BLaER1 (cell line): ENCODE results near the gene CTPS2.
"Not testable (repeated sequence)": the region's sequence is repeated elsewhere in the genome, so short reads cannot be mapped to it uniquely, and the experiment has no call there.

Experiments used
- H3K27ac ChIP-seq: shearing (Covaris generic); formaldehyde crosslinking; 2 replicates; pipeline ENCODE4 v1.8.1; 2022
- H3K27me3 ChIP-seq: shearing (Covaris generic); formaldehyde crosslinking; 2 replicates; pipeline ENCODE4 v1.8.1; 2022
- H3K36me3 ChIP-seq: shearing (Covaris generic); formaldehyde crosslinking; 2 replicates; pipeline ENCODE4 v1.8.1; 2022
- H3K4me1 ChIP-seq: shearing (Covaris generic); formaldehyde crosslinking; 2 replicates; pipeline ENCODE4 v1.8.1; 2022
- H3K4me2 ChIP-seq: shearing (Covaris generic); formaldehyde crosslinking; 2 replicates; pipeline ENCODE4 v1.8.1; 2022
- H3K4me3 ChIP-seq: shearing (Covaris generic); formaldehyde crosslinking; 2 replicates; pipeline ENCODE4 v1.8.1; 2022
- H3K9ac ChIP-seq: shearing (Covaris generic); formaldehyde crosslinking; 2 replicates; pipeline ENCODE4 v1.8.1; 2022
- H3K9me3 ChIP-seq: shearing (Covaris generic); formaldehyde crosslinking; 2 replicates; pipeline ENCODE4 v1.8.1; 2022
- H4K20me1 ChIP-seq: shearing (Covaris generic); formaldehyde crosslinking; 2 replicates; pipeline ENCODE4 v1.8.1; 2022
- Cebpa-rat ChIP-seq: shearing (Covaris generic); IDR thresholded peaks from 2 replicates; pipeline ENCODE4 v1.8.1; 2022

Gene CTPS2

DNA sequence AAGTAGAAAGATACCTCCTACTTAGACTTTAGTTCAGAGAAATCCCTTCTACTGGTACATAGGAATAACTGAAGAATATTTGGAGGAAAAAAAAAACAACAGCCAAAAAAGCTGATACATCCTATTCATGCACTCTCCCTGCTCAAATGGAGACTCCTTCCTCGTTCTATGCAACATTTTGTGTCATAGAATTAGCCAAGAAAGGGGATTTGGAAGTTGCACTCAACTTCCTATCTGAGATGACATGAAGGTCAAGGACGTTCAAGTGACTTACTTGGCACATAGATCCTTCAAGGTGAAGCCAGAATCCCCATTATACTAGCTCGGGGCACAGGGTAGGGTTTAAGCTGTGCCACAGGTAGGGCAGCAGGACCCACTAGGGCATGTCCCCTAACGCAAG, 118.7 kb downstream of the CTPS2 start:
- Histone ChIP-seq H3K9me3 (peaks cover 23% of the 10 kb centered on the region), H3K27me3 (peaks cover 17% of the 10 kb centered on the region), H3K4me1 (no peaks in the 10 kb centered on the region), H4K20me1 (no peaks in the 10 kb centered on the region), H3K9ac (no peak overlapping the region), H3K36me3 (peaks cover 28% of the 10 kb centered on the region), H3K4me2 (no peak overlapping the region), H3K4me3 (no peak overlapping the region), H3K27ac (no peak overlapping the region)
- no peak for TF ChIP-seq Cebpa-rat

DNA sequence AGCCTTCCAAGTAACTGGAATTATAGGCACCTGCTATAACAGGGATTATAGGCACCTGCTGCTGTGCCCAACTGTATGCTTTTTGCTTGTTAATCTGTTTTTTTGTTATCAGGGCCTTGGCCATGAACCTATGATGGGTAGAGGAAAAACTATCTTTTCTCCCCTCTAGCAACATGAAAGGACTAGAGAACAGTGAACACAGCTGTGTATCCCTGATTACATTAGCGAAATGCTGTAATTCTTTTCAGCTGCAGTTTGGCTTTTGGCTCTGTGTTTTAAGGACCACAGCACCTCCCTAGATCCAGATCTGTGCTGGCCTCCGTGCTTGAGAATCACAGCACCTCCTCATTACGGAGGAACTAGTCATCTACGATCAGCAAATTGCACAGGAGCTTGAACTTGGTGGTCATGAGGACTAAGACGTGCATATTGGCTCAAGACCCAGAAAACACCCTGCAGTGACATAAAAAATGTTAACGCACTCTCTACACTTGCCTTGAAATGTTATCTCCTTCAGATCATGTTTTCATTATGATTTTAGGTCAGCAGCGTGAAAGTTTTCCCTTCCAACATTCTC, 120.2 kb downstream of the CTPS2 start:
- Histone ChIP-seq H3K4me2 (no peak overlapping the region), H3K27ac (no peak overlapping the region), H3K4me1 (no peaks in the 10 kb centered on the region), H3K36me3 (peaks cover 37% of the 10 kb centered on the region), H3K9me3 (peaks cover 23% of the 10 kb centered on the region), H3K4me3 (no peak overlapping the region), H4K20me1 (no peaks in the 10 kb centered on the region), H3K9ac (no peak overlapping the region), H3K27me3 (peaks cover 30% of the 10 kb centered on the region)
- no peak for TF ChIP-seq Cebpa-rat

DNA sequence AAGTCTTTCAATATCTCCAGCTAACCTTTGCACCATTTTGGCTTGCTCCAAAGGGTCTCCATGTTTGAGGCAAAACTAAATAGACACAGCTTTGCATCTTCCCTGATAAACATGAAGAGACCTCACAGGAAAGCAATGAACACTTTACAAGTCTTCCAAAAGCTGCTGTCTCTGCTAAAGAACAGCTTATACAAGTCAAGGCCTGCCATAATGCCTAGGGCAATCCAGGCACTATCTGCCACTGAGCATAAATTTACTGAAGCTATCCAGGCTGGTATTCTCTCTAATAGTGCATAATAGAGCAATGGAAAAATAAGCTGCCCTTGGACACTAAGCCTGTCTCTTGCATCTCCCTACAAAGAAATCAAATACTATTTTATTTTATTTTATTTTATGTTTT, 122.6 kb downstream of the CTPS2 start:
- no peak overlapping the region for H3K27ac ChIP-seq
- H3K36me3 ChIP-seq, result peaks cover 37% of the 10 kb centered on the region
- peaks cover 23% of the 10 kb centered on the region for H3K9me3 ChIP-seq
- no peak for TF ChIP-seq Cebpa-rat
- no peak overlapping the region for H3K4me2 ChIP-seq
- H3K4me1 ChIP-seq, result no peaks in the 10 kb centered on the region
- H3K4me3 ChIP-seq, result no peak overlapping the region
- no peak overlapping the region for H3K9ac ChIP-seq
- no peaks in the 10 kb centered on the region for H4K20me1 ChIP-seq
- H3K27me3 ChIP-seq, result peaks cover 48% of the 10 kb centered on the region

DNA sequence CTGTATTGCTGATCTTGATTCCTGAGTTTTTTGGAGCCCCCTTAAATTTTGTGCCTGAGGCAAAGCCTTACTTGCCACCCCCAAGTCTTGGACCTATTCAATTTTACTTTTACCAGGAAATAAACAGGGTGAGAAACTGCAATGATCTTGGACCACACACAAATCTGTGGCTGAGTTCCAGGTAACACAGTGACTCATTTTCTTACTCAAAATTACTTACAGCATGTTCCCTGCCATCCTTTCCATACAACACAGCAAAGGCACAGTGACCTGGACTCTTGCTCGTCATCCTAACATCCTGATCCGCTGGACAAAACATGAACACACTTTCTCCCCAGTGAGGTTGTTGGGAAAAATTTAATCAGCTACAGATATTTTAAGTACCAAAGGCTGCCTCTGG, 123.3 kb downstream of the CTPS2 start:
- no peak overlapping the region for H3K27ac ChIP-seq
- no peaks in the 10 kb centered on the region for H3K4me1 ChIP-seq
- H3K36me3 ChIP-seq, result peaks cover 37% of the 10 kb centered on the region
- peaks cover 54% of the 10 kb centered on the region for H3K27me3 ChIP-seq
- H3K9ac ChIP-seq, result no peak overlapping the region
- no peaks in the 10 kb centered on the region for H4K20me1 ChIP-seq
- H3K9me3 ChIP-seq, result peaks cover 23% of the 10 kb centered on the region
- no peak overlapping the region for H3K4me3 ChIP-seq
- H3K4me2 ChIP-seq, result no peak overlapping the region
- no peak for TF ChIP-seq Cebpa-rat

DNA sequence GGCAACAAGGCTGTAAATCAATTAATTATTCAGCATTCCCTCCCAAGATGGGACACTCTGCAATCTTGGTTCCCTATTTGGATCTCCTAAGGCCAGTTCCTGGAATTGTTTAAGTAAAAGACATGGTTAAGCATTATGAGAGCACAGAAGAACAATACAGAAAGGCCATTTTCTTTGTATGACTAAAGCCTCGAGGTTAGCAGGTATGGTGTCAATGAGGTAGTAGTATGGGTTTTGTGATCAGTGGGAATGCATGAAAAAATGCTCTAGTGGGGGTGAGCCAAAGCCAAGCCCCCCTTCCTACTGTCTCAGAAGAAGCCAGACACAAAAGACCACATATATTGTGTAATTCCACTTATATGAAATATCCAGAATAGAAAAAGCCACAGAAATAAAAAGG, 124.2 kb downstream of the CTPS2 start:
- Histone ChIP-seq H3K27me3 (peaks cover 56% of the 10 kb centered on the region), H3K4me3 (no peak overlapping the region), H3K36me3 (peaks cover 37% of the 10 kb centered on the region), H3K4me1 (no peaks in the 10 kb centered on the region), H3K9me3 (peaks cover 25% of the 10 kb centered on the region), H3K4me2 (no peak overlapping the region), H4K20me1 (no peaks in the 10 kb centered on the region), H3K9ac (no peak overlapping the region), H3K27ac (no peak overlapping the region)
- no peak for TF ChIP-seq Cebpa-rat

DNA sequence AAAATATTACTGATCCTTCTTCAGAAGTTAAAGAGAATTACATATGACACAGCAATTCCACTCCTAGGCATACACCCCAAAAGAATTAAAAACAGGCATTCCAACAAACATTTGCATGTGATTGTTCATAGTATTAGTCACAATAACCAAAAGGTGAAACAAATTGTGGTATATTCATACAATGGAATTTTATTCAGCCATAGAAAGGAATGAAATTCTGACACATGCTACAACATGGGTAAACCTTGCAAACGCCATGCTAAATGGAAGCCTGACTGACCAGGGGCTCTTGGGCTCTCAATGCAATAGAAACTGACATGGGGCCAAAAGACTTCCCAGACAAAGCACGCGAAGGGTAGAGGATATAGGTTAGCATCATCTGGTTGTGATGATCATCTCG, 124.6 kb downstream of the CTPS2 start:
- no peaks in the 10 kb centered on the region for H4K20me1 ChIP-seq
- H3K4me3 ChIP-seq, result no peak overlapping the region
- peaks cover 29% of the 10 kb centered on the region for H3K9me3 ChIP-seq
- H3K27me3 ChIP-seq, result peaks cover 60% of the 10 kb centered on the region
- H3K9ac ChIP-seq, result no peak overlapping the region
- peaks cover 37% of the 10 kb centered on the region for H3K36me3 ChIP-seq
- no peaks in the 10 kb centered on the region for H3K4me1 ChIP-seq
- H3K27ac ChIP-seq, result no peak overlapping the region
- TF ChIP-seq Cebpa-rat, result no peak
- H3K4me2 ChIP-seq, result no peak overlapping the region

DNA sequence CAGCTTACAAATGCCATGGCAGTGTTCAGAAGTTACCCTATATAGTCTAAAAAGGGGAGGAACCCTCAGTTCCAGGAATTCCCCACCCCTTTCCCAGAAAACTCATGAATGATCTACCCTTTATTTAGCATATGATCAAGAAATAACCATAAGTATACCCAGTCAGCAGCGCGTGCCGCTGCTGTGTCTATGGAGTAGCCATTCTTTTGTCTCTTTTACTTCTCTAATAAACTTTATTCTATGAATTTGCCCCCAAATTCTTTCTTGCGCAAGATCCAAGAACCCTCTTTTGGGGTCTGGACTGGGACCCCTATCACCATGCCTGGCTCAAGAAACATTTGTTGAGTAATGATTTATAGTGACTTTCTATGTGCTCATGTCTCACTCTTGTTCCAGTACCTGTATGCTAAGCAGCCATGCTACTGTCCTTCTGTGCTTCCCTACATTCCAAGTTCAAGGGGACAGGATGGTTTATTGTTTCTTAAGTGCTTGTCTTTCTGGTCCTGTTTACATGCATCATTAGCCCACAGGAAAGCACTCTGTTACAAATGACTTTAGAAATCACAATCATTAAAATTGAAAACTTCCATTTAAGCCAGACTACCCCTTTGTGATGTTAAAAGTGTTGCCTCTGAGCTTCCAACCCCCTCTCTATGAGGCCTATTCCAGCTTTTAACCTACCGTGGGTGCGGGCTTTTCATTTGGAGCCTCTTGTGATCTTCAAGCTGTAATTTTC, 125.9 kb downstream of the CTPS2 start:
- Histone ChIP-seq H3K9me3 (peaks cover 32% of the 10 kb centered on the region), H3K27ac (no peak overlapping the region), H3K36me3 (peaks cover 29% of the 10 kb centered on the region), H3K4me1 (no peaks in the 10 kb centered on the region), H3K27me3 (peaks cover 68% of the 10 kb centered on the region), H4K20me1 (no peaks in the 10 kb centered on the region), H3K9ac (no peak overlapping the region), H3K4me3 (no peak overlapping the region), H3K4me2 (no peak overlapping the region)
- no peak for TF ChIP-seq Cebpa-rat

DNA sequence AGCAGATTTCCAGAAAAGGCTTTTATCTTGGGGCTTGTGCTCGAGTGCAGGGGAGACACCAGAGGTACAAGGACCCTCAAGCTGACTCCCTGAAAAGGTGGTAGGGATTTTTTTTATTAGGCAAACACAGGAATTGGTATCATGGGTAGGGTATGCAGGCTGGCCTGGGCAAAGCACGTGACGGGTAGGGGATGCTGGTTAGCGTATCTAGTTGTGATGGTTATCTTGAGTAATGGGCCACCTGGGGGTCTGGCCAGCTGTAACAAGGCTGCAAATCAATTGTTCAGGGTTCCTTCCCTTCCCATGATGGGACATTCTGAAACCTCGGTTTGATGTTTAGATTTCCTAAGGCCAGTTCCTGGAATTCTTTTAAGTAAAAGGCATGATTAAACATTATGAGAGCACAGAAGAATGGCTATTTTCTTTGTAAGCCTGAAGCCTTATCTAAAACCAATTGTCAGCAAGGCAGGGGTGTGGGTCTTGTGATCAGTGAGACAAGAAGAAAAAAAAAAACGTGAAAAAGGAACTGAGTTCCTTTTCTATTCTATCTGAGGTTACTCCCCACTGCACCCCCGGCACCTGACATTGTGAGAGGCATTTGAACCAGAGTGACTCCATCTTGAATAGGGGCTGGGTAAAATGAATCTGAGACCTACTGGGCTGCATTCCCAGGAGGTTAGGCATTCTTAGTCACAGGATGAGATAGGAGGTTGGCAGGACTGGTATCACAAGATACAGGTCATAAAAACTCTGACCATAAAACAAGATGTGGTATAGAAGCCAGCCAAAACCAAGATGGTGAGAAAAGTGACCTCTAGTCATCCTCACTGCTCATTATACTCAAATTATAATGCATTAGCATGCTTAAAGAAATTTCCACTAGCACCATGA, 126.7 kb downstream of the CTPS2 start:
- Histone ChIP-seq H3K4me3 (no peak overlapping the region), H3K27me3 (peaks cover 67% of the 10 kb centered on the region), H3K4me1 (no peaks in the 10 kb centered on the region), H3K27ac (no peak overlapping the region), H3K4me2 (no peak overlapping the region), H3K9ac (no peak overlapping the region), H3K9me3 (peaks cover 32% of the 10 kb centered on the region), H4K20me1 (no peaks in the 10 kb centered on the region), H3K36me3 (peaks cover 23% of the 10 kb centered on the region)
- no peak for TF ChIP-seq Cebpa-rat

DNA sequence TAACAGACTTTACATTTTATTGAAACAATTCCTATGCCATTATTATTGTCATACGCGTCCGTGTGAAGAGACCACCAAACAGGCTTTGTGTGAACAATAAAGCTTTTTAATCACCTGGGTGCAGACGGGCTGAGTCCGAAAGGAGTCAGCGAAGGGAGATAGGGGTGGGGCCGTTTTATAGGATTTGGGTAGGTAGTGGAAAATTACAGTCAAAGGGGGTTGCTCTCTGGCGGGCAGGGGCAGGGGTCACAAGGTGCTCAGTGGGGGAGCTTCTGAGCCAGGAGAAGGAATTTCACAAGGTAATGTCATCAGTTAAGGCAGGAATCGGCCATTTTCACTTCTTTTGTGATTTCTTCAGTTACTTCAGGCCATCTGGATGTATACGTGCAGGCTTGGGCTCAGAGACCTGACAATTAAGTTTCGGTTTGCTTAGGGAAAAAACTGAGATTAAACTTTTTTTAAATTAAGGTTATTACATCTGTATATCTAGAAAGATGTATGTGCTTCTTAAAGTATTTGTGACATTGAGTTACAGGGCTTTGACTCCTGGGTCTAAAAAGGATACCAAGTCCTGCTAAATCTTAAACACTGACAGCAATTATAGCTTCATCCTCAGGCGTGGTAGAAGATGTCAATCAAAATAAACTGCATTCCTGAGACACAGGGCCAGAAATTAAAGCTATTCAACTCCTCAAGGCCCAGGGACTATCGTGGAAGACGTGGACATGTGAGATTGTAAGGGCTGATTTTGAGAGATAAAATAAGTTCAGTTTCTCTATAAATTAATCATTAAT, 132.3 kb downstream of the CTPS2 start:
- not testable (repeated sequence) for H4K20me1 ChIP-seq, H3K9ac ChIP-seq, H3K27ac ChIP-seq, H3K36me3 ChIP-seq, H3K4me3 ChIP-seq, H3K4me1 ChIP-seq, H3K4me2 ChIP-seq
- Histone ChIP-seq H3K27me3 (peaks cover 78% of the 10 kb centered on the region), H3K9me3 (peaks cover 42% of the 10 kb centered on the region)
